SK-N-MC (cell line): Measurements from ENCODE around the gene WDFY1.

ENCODE experiments used
- DNase-seq: peaks from one replicate; pipeline ENCODE4 v3.0.0-alpha.2; 2011; ENCODE audit warnings: low read depth, low spot score
- H3K27ac ChIP-seq: fragments of 200-600 bp; sonication (generic); 2 replicates; pipeline ENCODE4 v1.5.1; 2016; ENCODE audit warnings: mixed run types
- H3K36me3 ChIP-seq: fragments of 200-600 bp; sonication (generic); 2 replicates; pipeline ENCODE4 v1.6.1; 2017; ENCODE audit warnings: antibody characterized with exemption, low read length, mixed read lengths; ENCODE audit not compliant: insufficient read depth
- H3K4me3 ChIP-seq: fragments of 200-600 bp; sonication (generic); 2 replicates; pipeline ENCODE4 v1.5.1; 2016
- H3K9ac ChIP-seq: fragments of 200-600 bp; sonication (generic); 2 replicates; pipeline ENCODE4 v1.8.0; 2017; ENCODE audit warnings: mixed run types, mixed read lengths; ENCODE audit not compliant: insufficient read length
- H3K9me3 ChIP-seq: fragments of 200-600 bp; sonication (generic); 2 replicates; pipeline ENCODE4 v1.6.1; 2017; ENCODE audit warnings: low read depth, mild to moderate bottlenecking, antibody characterized with exemption, low read length, moderate library complexity, mixed read lengths
- EZH2 ChIP-seq: fragments of 200-600 bp; sonication (generic); IDR thresholded peaks from one replicate; pipeline ENCODE4 v1.6.1; 2017; ENCODE audit warnings: antibody characterized with exemption
- FOXP2 ChIP-seq: optimal IDR thresholded peaks from 2 replicates; pipeline ENCODE3; 2011; ENCODE audit warnings: mild to moderate bottlenecking, moderate library complexity; ENCODE audit not compliant: insufficient read depth; ENCODE audit errors: extremely low read length, control extremely low read depth
- POLR2AphosphoS5 ChIP-seq: IDR thresholded peaks from 2 replicates; pipeline ENCODE4 v1.6.1; 2012; ENCODE audit warnings: mild to moderate bottlenecking, low read depth, low read length, borderline replicate concordance

Gene WDFY1

DNA sequence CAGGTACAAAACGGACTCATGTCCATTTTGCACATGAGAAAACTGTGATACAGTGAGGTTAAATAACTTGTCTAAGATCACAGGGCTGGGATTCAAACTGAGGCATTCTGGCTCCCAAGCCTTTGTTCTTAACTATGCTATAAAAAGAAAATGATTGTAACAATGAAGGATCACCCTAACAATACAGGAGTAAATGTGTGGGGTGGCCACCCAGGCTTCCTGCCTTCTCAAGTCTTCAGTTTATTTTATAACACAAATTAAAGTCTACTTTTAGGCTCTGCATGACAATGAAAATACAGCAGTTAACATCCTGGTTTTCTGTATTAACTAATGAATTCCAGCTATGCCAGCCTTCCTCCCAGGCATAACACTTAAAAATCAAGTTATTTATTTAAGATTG lies 7.6 kb downstream of the WDFY1 start:
- H3K36me3 ChIP-seq, result no peaks in the 10 kb centered on the region
- H3K4me3 ChIP-seq, result peak overlapping the region; percentile 33
- no peaks in the 10 kb centered on the region for H3K9me3 ChIP-seq
- peak overlapping the region; percentile 78 for H3K27ac ChIP-seq
- DNase-seq, result no peak
- H3K9ac ChIP-seq, result no peak overlapping the region
- no peak for TF ChIP-seq POLR2AphosphoS5
- TF ChIP-seq FOXP2, result no peak
- TF ChIP-seq EZH2, result no peak

DNA sequence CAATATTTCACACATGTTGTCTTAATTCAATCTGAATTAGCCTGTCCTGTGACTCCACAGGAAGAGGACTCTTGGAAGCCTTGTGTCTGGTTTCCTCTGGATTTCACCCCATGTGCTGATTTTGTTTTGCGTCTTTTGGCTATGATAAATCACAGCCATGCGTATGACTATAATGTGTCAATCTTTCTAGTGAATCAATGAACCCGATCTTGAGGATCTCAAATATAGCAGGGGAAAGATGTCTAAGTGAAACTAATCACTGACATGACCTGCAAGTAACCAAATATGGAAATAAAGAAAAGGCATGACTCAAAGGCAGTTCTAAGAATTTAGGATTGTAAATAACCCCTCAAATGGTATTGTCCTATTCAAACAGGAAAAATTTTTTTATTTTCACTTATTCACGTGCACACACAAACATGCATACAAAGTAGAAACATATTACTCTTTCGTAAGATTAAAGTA lies 8.2 kb downstream of the WDFY1 start:
- DNase-seq, result no peak
- Histone ChIP-seq H3K4me3 (no peak overlapping the region), H3K9me3 (no peaks in the 10 kb centered on the region), H3K36me3 (no peaks in the 10 kb centered on the region), H3K9ac (no peak overlapping the region), H3K27ac (no peak overlapping the region)
- TF ChIP-seq EZH2 (no peak), FOXP2 (no peak), POLR2AphosphoS5 (no peak)

DNA sequence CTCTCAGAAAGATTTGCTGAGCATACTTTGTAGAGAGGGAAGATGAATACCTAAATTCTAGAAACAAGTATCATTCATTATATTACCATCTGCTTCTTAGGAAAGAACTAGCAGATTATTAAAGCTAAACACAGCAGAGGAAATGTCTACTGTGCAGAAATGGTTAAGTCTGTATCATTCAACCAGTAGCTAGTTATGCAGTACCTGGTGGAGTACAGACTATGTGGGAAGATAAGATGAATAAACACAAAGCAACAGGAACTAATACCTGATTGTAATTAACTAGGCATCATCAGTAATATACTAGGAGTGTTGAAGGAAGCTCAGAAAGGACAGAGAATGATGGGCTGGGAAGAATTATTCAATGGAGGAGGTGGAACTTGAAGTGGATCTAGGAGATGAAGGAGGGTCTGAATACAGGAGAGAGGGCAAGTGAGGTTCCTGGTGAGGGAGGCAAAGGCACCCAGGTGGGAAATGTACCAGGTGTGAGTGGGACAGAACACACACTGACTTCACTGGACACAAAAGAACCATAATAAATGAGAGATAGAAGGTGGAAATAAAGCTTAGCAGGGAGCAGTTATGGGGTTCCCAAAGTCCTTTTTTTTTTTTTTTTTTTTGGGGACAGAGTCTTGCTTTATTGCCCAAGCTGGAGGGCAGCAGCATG lies 9.5 kb downstream of the WDFY1 start:
- no peak for TF ChIP-seq EZH2
- no peak for TF ChIP-seq FOXP2
- no peak for TF ChIP-seq POLR2AphosphoS5
- H3K4me3 ChIP-seq, result no peak overlapping the region
- H3K27ac ChIP-seq, result no peak overlapping the region
- no peaks in the 10 kb centered on the region for H3K9me3 ChIP-seq
- H3K9ac ChIP-seq, result no peak overlapping the region
- DNase-seq, result no peak
- H3K36me3 ChIP-seq, result no peaks in the 10 kb centered on the region

DNA sequence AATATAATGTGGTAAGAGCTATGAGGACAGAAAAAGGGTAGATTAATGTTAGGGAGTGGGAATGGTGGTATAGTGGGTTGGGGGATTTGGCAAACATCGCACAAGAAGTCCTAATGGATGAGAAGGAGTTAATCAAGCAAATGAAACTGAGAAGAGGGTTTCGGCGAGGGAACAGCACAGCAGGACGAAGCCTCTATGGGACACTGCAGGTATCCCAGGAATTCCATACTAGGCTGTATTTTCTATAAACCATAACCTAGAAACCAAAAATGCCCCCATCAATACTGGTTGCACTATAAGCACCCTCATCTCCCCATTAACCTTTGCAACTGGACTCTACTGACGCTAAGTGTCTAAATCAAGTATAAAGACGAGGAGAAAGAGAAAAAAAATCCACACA lies 10.3 kb downstream of the WDFY1 start:
- Histone ChIP-seq H3K9me3 (no peaks in the 10 kb centered on the region), H3K9ac (no peak overlapping the region), H3K4me3 (no peak overlapping the region), H3K27ac (no peak overlapping the region; the same call in 1 of the 2 replicates), H3K36me3 (no peaks in the 10 kb centered on the region)
- TF ChIP-seq POLR2AphosphoS5 (no peak), EZH2 (no peak), FOXP2 (no peak)
- no peak for DNase-seq

DNA sequence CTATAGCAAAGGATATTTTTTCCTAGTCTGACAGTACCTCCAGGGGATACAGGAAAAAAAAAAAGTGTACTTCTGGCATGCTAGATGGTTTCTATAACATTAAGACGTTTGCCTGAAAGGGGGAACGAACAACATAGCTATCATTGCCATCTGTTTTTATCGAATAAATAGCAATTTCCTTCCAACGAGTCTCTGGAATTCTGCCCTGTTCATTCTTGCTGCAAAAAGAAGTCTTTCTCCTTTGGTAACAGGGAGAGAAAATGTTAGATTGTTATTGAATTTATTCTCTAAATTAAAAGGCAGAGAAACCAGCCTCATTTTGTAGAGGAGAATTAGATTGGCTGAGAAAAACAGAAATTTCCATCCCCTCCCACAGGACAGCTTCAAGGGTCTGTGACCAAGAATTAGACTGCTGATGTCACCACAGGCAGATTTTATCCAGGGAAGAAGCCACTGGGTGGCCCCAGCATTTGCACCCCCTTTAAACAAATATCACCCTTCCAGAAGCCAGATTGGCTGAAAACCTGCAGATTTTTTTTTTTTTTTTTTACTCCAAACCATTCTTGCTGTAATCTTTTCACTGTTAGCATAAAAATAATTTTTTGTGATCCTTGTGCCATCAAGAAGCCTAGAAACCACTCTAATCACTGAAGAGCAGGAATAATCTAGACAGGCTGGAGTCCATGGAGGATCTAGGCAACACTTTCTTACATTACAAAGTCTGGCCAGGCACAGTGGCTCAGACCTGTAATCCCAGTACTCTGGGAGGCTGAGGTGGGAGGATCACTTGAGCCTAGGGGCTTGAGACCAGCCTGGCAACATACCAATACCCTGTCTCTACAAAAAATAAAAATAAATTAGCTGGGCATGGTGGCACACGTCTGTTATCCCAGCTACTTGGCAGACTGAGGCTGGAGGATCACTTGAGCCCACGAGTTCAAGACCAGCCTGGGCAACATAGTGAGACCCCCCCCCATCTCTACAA lies 12.0 kb downstream of the WDFY1 start:
- no peak overlapping the region for H3K4me3 ChIP-seq
- DNase-seq, result no peak
- no peaks in the 10 kb centered on the region for H3K36me3 ChIP-seq
- no peak overlapping the region for H3K9ac ChIP-seq
- TF ChIP-seq FOXP2 (no peak), EZH2 (no peak), POLR2AphosphoS5 (no peak)
- H3K27ac ChIP-seq, result peak overlapping the region; percentile 75
- no peaks in the 10 kb centered on the region for H3K9me3 ChIP-seq

DNA sequence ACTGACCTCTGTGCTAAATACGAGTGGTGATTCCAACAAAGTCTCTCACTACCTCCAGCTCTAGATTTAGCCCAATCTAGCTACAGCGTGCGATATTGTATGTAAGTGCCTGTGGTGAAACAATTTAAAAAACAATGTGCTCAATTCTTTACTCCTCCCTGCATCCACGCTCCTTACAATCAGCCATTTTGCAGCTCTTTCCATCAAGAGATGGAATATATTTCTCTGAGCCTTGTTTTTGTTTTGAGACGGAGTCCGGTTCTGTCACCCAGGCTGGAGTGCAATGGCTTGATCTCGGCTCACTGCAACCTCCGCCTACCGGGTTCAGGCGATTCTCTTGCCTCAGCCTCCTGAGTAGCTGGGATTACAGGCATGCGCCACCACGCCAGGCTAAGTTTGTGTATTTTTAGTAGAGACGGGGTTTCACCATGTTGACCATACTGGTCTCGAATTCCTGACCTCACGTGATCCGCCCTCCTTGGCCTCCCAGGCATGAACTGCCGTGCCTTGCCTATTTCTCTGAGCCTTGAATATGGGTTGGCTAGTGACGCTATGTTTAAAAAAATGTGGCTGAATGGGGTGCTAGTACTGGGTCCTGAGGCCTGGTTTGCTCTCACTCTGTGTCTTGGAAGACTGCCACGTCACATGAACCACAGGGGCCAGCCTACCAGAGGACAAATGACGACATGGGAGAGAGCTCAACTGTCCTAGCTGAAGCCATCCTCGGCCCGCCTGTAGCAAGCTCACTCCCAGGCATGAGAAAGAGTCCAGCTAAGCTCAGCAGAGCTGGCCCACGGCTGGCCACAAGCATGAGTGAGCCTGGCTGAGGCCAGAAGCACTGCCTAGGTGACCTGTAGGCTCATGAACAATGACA lies 14.8 kb downstream of the WDFY1 start:
- no peak for DNase-seq
- no peak overlapping the region for H3K27ac ChIP-seq

DNA sequence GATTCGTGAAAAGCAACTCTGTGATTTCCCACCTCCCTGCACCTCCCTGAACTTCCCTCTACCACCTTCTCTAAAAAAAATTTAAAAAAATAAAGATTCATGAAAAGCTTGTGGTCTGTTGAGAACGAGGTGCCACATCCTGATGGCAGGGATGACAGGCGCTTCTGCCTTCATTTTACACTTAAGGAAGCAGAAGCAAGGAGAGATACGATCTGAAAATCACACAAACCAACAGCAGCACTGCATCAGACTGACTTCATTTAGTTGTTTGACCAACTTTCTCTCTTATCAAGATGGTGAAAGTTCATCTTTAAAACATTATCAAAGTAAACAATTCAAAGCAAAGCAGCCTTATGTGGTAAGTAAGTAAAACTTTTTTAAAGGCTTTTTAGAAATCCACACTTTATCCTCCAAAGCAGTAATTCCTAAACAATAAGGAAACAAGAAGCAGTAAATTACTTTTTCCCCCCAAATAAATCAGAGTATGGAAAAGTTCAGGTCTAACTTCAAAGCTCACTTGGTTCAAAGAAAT lies 15.5 kb downstream of the WDFY1 start:
- H3K9me3 ChIP-seq, result 0 out of 2 replicates have a peak, but pooled peaks cover 3% of the 10 kb centered on the region
- no peak for TF ChIP-seq EZH2
- no peak for TF ChIP-seq FOXP2
- no peak for TF ChIP-seq POLR2AphosphoS5
- peaks cover 16% of the 10 kb centered on the region; the same call in 1 of the 2 replicates for H3K36me3 ChIP-seq
- no peak for DNase-seq
- H3K9ac ChIP-seq, result no peak overlapping the region
- no peak overlapping the region for H3K27ac ChIP-seq
- no peak overlapping the region for H3K4me3 ChIP-seq

More for the DNA sequence above, 14.8 kb downstream of the WDFY1 start:
- no peak overlapping the region for H3K9ac ChIP-seq
- H3K4me3 ChIP-seq, result no peak overlapping the region
- TF ChIP-seq EZH2 (no peak), POLR2AphosphoS5 (no peak), FOXP2 (no peak)
- 0 out of 2 replicates have a peak, but pooled peaks cover 3% of the 10 kb centered on the region for H3K9me3 ChIP-seq
- peaks cover 13% of the 10 kb centered on the region; the same call in 1 of the 2 replicates for H3K36me3 ChIP-seq
